ENCODE data around the gene PTPRN2.

GRCh38 chr7:158400601-158401225 lies 186.9 kb downstream of the PTPRN2 start:
- no peak for TF ChIP-seq CTCF (conservative IDR thresholded peaks at IDR 0.05 in 1 of 2, IDR thresholded peaks at IDR 0.05 in 1 of 2; ENCODE audit: extremely low read depth in 1 of 2, insufficient read depth in 1 of 2, low read depth in 1 of 2, low read length in 2 of 2)
- TF ChIP-seq EZH2 (IDR thresholded peaks at IDR 0.05; ENCODE audit: borderline replicate concordance, low read length) = no peak

All from mammary epithelial cell (primary cell).